Right lobe of liver (tissue), 6 donors: ENCODE data around the gene PRKN. TPM values are rescaled to one million over a fixed set of nuclear protein-coding genes. Genes with fewer than 3 reads are reported as not detected.

Experiments
- ATAC-seq, 4 donors: fragments of 200-7000 bp; cut with Tn5 transposase; one replicate each; pipeline ENCODE4 v1.9.1; 2020; ENCODE audit warnings: mild to moderate bottlenecking in 4 of 4, moderate library complexity in 4 of 4
- DNase-seq, 3 donors: peaks; one replicate each; pipeline ENCODE4 v3.0.0-alpha.2; 2020
- H3K27ac ChIP-seq, 3 donors: fragments of 200-600 bp; one replicate each; pipeline ENCODE4 v1.8.0; 2022
- H3K27me3 ChIP-seq, 2 donors: fragments of 200-600 bp; one replicate each; pipeline ENCODE4 v1.8.0; 2022
- H3K36me3 ChIP-seq, 4 donors: fragments of 200-600 bp; sonication (generic) in 1 of 4; one replicate each; pipeline versions ENCODE4 v1.5.1 to v1.8.0; 2017 to 2022; ENCODE audit warnings: control low read depth in 1 of 4
- H3K4me1 ChIP-seq, 4 donors: fragments of 200-600 bp; sonication (generic) in 1 of 4; one replicate each; pipeline versions ENCODE4 v1.5.1 to v1.8.0; 2017 to 2022; ENCODE audit warnings: control low read depth in 1 of 4
- H3K4me3 ChIP-seq, 3 donors: fragments of 200-600 bp; one replicate each; pipeline ENCODE4 v1.8.0; 2022
- H3K9me3 ChIP-seq, 4 donors: fragments of 200-600 bp; sonication (generic) in 1 of 4; one replicate each; pipeline versions ENCODE4 v1.5.1 to v1.8.0; 2017 to 2022; ENCODE audit warnings: control low read depth in 1 of 4
- POLR2A ChIP-seq: fragments of 450-650 bp; IDR thresholded peaks from one replicate; pipeline ENCODE4 v1.6.1; 2017; ENCODE audit warnings: antibody characterized with exemption, mild to moderate bottlenecking
- WGBS: methylation state at CpG from one replicate; pipeline ENCODE4 v1.1.6; 2018; ENCODE audit warnings: low coverage, low lambda C conversion rate; ENCODE audit not compliant: insufficient coverage; ENCODE audit errors: missing lambda C conversion rate; 5-methylcytosine and 5-hydroxymethylcytosine counted together
- intact Hi-C, 2 donors: fragments of 100-400 bp; cut with DNase I; formaldehyde crosslinking; loops; one replicate each; pipeline versions ENCODE4 v1.11.2 to v1.14.1; 2022
- total RNA-seq, 6 experiments: library from RNA; depleted of rRNA in 2 of 6; stranded (reverse); fragments of >200 nt in 2 of 6; fragmentation: NEBNext Ultra II Directional in 3 of 6; extraction: Animal tissue kit (Norgen Biotek cat#: 25700) in 3 of 6; gene quantifications; one replicate each; pipeline versions ENCODE4 v1.1.0 to v1.2.4, GENCODE V29; 2016 to 2023
- TF ChIP-seq, protein P1 (sequence below), 4 donors: fragments of 200-600 bp in 3 of 4; fragments of 450-650 bp in 1 of 4; IDR thresholded peaks; one replicate each; pipeline versions ENCODE4 v1.5.1 to v1.8.0; 2016 to 2022; ENCODE audit warnings: antibody characterized with exemption in 4 of 4, mild to moderate bottlenecking in 2 of 4
- donor health status: DM: no; HTN: yes; CAD: no.
- donor health status: DM: no; HTN: no; CAD: no.
- donor health status: DM: no; HTN: no; CAD: no.
- donor health status: DM: no; HTN: yes; CAD: no.
- donor health status: DM: no; HTN: yes; CAD: no.

The PRKN gene
- total RNA-seq, 6 experiments from 2014 or later: 1.1 to 3.7 (median 2.2) TPM

DNA sequence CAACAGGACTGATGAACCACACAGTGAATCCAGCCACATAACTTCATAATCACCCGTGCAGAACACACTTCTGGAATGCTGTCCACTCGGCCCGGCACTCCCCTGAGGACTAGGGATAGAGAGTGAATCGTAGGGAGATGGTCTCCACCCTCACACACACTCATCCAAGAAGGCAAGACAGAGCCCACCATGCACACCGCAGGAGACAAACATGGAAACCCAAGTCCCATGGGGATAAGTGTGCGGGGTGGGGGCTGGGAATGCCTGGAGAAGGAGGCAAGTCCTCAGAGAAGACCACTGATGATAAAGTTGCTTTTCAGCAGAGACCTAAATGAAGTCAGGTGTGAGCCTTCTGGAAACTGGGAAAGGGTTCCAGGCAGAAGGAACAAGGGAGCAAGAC is 1054.5 kb downstream of the PRKN start:
- H3K9me3 ChIP-seq: no peaks in the 10 kb centered on the region
- intact Hi-C loops: no loop called here
- H3K36me3 ChIP-seq: no peaks in the 10 kb centered on the region
- H3K27me3 ChIP-seq: no peaks in the 10 kb centered on the region
- H3K4me3 ChIP-seq: no peak overlapping the region
- H3K27ac ChIP-seq: no peak overlapping the region
- TF ChIP-seq, protein P1, sequence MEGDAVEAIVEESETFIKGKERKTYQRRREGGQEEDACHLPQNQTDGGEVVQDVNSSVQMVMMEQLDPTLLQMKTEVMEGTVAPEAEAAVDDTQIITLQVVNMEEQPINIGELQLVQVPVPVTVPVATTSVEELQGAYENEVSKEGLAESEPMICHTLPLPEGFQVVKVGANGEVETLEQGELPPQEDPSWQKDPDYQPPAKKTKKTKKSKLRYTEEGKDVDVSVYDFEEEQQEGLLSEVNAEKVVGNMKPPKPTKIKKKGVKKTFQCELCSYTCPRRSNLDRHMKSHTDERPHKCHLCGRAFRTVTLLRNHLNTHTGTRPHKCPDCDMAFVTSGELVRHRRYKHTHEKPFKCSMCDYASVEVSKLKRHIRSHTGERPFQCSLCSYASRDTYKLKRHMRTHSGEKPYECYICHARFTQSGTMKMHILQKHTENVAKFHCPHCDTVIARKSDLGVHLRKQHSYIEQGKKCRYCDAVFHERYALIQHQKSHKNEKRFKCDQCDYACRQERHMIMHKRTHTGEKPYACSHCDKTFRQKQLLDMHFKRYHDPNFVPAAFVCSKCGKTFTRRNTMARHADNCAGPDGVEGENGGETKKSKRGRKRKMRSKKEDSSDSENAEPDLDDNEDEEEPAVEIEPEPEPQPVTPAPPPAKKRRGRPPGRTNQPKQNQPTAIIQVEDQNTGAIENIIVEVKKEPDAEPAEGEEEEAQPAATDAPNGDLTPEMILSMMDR (IDR thresholded peaks at IDR 0.05): no peak
- TF ChIP-seq POLR2A: no peak
- DNase-seq (no peak), ATAC-seq (no peak)
- no peaks in the 10 kb centered on the region for H3K4me1 ChIP-seq
- 83% methylated on average over 2 of the region's 6 CpGs for WGBS

DNA sequence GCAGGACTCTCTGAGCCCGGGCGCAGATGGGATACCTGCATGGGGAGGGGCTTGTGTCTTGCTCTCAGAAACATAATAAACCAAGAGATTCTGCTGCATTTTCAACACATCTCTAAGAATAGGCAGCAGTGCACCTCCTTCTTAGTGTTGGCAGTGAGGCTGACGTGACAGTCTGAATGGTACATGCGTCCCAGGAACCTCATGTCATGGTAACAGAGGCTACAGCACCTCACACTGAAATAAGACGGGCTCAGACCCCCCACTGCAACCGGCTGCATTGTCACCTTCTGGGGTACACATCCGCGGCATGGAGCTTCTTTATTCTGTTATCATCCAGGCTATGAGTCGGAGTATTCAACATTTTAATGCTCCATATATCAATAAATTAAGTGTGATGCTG is 1056.4 kb downstream of the PRKN start:
- Histone ChIP-seq H3K4me3 (no peak overlapping the region), H3K36me3 (no peaks in the 10 kb centered on the region), H3K9me3 (no peaks in the 10 kb centered on the region), H3K4me1 (no peaks in the 10 kb centered on the region), H3K27ac (no peak overlapping the region), H3K27me3 (no peaks in the 10 kb centered on the region)
- ATAC-seq (no peak), DNase-seq (no peak)
- TF ChIP-seq POLR2A: no peak
- TF ChIP-seq, protein P1 (IDR thresholded peaks at IDR 0.05): no peak
- WGBS: 93% methylated on average over 4 of the region's 9 CpGs
- intact Hi-C loops: no loop called here

DNA sequence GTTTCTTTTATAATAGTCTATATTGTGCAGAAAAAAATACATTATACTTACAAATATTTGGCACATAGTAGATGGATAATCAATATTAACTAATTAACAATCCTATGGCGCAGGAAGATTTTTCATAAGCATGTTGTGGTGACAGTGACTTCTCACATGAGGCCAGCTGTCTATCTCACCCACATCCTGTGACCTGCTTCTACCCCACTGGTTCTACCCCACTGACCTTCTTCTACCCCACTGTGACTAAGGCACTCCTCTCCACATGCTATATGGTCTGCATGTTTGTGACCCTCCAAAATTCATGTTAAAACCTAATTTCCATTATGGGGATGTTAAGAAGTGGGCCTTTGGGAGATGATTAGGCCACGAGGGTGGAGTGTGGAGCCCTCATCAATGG is 1058.9 kb downstream of the PRKN start:
- intact Hi-C loops: no loop called here
- no peak for ATAC-seq
- TF ChIP-seq, protein P1 (IDR thresholded peaks at IDR 0.05): no peak
- TF ChIP-seq POLR2A: no peak
- no peak overlapping the region for H3K4me3 ChIP-seq
- no peaks in the 10 kb centered on the region for H3K4me1 ChIP-seq
- H3K36me3 ChIP-seq: no peaks in the 10 kb centered on the region
- DNase-seq: no peak
- no peak overlapping the region for H3K27ac ChIP-seq
- no peaks in the 10 kb centered on the region for H3K9me3 ChIP-seq
- WGBS: 80% methylated on average over 2 of the region's 2 CpGs
- no peaks in the 10 kb centered on the region for H3K27me3 ChIP-seq

DNA sequence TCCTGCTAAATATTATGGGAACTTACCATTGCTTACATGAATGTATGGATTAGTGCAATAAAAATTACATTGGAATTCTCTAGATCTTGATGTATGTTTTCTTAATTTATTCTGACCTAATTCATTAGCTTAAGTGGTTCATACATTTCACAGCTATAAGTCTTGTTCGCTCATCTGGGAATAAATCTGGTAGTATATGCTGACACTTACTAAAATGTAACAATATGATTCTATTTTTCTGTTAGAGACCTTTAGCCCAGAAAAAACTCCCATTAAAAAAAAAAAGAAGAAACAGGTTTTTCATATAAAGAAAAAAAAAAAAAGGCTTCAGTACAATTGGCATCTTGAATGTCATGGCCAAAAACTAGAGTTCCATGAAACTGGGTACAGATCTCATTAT is 1059.6 kb downstream of the PRKN start:
- intact Hi-C loops: no loop called here
- no peaks in the 10 kb centered on the region for H3K9me3 ChIP-seq

More for the DNA sequence above, 1059.6 kb downstream of the PRKN start:
- no peaks in the 10 kb centered on the region for H3K36me3 ChIP-seq
- ATAC-seq (no peak), DNase-seq (no peak)
- H3K27me3 ChIP-seq: no peaks in the 10 kb centered on the region
- no peak overlapping the region for H3K27ac ChIP-seq
- WGBS: 89% methylated on average over 1 of the region's 1 CpG
- no peak for TF ChIP-seq POLR2A
- TF ChIP-seq, protein P1 (IDR thresholded peaks at IDR 0.05): no peak
- H3K4me3 ChIP-seq: no peak overlapping the region
- no peaks in the 10 kb centered on the region for H3K4me1 ChIP-seq
